GM21717 (cell line): ENCODE data around the gene PTGES.

ENCODE experiments used
- ATAC-seq: cut with Tn5 transposase; IDR thresholded peaks from one replicate; pipeline ENCODE4 v1.9.1; 2021; ENCODE audit warnings: mild to moderate bottlenecking, moderate library complexity; ENCODE audit not compliant: unreplicated experiment

PTGES gene

DNA sequence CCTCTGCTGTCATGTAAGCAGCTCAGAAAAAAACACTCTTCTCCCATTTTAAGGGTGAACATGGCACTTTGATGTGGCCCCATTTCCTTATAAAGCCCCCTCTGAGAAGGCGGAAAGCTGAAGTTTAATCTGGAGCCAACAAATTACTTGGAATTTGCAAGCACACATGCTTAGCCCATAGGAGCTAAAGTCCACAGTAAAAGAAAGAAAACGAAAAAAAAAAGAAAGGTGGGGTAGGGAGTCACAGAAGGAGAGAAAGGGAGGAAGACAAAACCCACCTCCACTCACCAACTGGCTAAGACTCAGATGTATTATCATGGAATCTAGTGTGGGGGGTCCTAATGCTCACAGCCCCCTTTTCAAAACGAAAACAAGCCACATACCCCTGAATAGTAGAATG, 57.0 kb downstream of the PTGES start:
- ATAC-seq = no peak

DNA sequence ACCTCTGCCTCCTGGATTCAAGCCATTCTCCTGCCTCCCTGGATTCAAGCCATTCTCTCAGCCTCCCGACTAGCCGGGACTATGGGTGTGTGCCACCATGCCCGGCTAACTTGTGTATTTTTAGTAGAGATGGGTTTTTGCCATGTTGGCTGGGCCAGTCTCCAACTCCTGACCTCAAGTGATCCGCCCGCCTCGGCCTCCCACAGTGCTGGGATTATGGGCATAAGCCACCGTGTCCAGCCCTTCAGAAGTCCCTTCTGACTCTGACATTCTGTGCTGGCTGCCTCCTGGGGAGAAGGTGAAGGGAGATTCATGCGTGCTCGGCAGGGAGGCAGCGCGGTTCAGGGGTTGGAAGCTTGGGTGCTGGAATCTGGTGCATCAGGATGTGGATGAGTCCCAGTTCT, 58.6 kb downstream of the PTGES start:
- ATAC-seq = no peak

DNA sequence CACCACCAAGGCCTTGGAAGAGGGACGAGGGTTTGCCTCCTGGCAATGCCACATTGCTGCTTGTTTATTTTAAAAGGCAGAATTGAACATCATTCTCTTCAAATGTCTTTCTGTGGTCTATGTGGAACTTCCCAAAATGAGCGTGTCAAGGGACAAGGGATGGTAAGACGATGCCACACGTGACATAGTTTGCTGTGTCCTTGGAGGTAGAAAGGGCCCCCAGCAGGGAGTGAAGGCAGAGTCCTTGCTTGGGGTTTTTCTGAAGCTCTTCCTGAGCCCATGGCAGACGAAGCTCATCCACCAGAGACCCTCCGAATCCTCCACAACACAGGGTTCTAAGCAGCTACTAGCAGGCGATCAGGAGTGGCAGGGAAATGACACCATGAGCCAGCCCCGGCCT, 59.1 kb downstream of the PTGES start:
- ATAC-seq = no peak

DNA sequence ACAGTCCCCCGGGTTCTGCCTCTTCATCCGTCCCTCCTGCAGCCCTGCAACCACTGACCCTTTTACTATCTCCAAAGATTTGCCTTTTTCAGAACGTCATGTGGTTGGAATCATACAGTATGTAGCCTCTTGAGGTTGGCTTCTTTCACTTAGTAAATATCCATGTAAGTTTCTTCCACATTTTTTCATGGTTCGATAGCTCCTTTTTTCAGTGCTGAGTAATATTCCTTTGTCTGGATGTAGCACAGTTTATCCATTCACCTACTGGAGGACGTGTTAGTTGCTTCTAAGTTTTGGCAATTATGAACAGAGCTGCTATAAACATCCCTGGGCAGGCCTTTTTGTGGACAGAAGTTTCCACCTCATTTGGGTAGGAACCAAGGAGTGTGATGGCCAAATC, 60.3 kb downstream of the PTGES start:
- ATAC-seq = no peak
